HG03520 (cell line): ENCODE data around the gene TNIK.
"Not testable (repeated sequence)": the region's sequence is repeated elsewhere in the genome, so short reads cannot be mapped to it uniquely, and the experiment has no call there.

Experiments
- ATAC-seq: cut with Tn5 transposase; IDR thresholded peaks from one replicate; pipeline ENCODE4 v1.9.1; 2021; ENCODE audit warnings: mild to moderate bottlenecking, moderate library complexity; ENCODE audit not compliant: unreplicated experiment

TNIK gene

DNA sequence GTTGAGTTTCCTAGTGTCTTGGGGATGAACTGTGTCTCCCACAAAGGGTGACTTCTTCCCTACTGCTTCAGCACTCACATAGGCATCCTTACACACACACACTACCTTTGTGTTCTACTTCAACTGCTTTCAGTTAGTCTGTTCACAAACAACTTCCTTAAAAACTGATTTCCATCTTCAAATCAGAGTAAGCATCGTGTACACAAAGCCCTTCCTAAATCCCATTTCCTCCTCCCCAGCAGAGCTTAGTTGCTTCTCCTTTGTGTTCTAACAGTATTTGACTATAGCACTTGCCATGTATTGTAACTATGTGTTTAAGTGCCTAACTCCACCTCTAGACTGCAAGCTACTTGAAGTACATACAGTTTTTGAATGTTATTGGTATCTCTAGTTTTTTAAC is 71.7 kb downstream of the TNIK start:
- ATAC-seq = no peak

DNA sequence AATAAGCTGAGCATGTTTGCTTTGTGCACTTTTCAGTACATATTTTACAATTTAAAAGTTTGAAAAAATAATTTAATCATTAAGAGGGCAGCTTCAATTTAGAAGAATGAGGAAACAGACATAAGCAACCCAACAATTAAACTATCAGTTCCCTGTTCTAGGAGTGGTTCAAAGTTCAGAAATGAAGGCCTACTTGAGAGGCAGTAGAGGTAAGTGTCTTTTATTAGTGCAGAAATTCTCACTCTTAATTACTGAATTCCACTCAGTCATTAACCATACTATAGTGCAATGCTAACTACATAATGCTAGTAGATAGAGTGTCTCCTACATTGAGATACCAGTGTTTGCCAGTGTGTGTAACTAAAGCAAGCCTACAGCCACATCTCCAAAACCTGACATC is 73.1 kb downstream of the TNIK start:
- ATAC-seq = no peak

- ATAC-seq = no peak
Measured at GRCh38 chr3:171385086-171385485, 75.1 kb downstream of the TNIK start.

DNA sequence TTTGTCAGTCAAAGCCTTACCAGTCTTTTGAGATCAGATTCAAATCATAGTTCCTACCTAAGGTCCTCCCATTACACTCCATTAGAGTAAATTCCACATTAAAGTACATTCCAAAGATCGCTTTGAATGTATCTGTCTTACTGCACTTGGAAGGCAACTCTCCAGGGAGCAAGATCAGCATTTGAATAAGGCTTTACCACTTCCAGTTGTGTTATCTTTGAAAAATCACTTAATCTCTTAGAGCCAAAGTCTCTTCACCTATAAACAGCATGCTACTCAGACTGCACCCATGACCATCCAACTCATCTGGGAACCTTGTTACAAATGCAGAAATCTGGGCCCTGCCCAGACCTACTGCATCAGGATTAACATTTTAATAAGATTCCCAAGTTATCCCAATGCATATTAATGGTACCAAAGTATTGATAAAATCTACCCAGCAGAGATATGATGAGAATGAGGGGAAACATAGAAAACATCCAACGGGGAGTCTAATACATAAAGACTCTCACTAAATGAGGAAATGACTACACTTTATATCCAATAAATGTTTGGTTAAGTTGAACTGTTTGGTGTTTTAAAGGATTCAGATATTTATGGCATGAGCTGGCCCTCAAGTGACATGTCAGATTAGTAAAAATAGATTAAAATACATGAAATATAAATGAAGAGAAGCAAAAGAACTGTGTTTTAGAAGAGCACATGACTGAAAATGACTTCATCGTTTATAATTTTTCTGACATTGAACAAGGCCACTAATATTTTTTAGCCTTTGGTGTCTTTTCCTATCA is 75.9 kb downstream of the TNIK start:
- no peak for ATAC-seq

- no peak for ATAC-seq
Measured at GRCh38 chr3:171383206-171384018, 76.8 kb downstream of the TNIK start.

- ATAC-seq = not testable (repeated sequence)
Measured at GRCh38 chr3:171382347-171382746, 77.9 kb downstream of the TNIK start.

- no peak for ATAC-seq
Measured at GRCh38 chr3:171380711-171381425, 79.3 kb downstream of the TNIK start.

DNA sequence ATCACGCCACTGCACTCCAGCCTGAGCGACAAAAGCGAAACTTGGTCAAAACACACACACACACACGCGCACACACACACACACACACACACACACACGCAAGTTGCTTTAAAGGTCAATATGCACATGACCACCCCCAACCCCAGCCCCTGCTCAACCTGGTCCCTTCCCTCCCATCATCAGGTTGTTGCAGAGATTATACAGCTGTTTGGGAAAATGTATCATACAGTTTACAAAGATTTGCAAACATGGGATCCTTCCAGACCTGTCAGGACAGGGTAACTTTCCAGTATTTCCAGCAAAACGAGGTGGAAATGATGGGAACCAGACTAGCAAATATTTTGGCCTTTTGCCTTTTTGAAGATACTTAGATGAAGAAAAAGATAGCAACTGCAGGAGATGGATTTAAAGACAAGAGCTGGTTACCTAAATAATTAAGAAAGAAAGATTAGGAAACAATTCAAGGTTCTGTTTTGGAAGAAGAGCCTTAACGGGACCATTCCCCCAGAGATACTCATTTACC is 80.2 kb downstream of the TNIK start:
- ATAC-seq = no peak

GRCh38 chr3:171379281-171379680 is 80.9 kb downstream of the TNIK start:
- no peak for ATAC-seq

GRCh38 chr3:171378586-171378985 is 81.6 kb downstream of the TNIK start:
- no peak for ATAC-seq

GRCh38 chr3:171377859-171378258 is 82.3 kb downstream of the TNIK start:
- no peak for ATAC-seq

- ATAC-seq = no peak
Measured at GRCh38 chr3:171376596-171376947, 83.6 kb downstream of the TNIK start.

DNA sequence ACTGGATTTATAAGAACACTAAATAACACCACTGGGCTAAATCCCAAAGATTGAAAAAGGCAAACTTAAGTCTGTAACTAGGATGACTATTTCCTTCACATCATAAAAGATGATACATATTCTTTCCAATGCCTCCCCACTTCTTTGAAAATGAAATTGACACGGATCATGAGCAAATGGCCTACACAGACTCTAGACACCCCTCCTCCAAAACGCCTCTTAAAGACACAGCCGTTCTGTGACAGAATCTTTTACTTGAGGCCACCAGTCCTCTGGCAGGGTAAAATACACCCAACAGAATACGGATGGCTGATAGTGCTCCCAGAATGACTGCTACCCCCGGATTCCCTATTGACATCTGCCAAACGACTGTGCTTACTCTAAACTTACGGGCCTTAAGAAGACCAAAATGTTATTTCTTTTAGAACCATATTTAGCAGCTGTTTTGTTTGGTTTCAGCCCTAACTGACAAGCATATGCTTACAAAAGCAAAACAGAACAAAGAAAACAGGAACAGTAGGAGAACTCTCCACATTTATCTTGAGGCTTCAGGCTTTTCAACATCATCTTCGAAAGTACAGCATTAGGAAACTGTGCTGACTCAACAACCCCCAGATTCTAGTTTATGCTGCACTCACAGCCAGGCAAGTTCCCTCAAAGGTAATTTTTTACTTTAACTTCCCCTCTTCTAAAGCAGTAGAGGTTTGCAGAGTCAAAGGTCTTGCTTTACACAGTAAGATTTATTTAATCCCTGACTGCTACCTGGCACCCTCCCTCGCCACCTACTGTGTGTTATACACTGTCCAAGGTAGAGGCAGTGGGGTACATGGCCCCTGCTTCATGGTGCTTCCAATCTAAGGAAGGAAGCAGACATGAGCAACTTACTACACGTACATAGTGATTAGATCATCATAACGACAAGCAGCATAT is 84.3 kb downstream of the TNIK start:
- no peak for ATAC-seq

GRCh38 chr3:171374661-171375285 is 85.4 kb downstream of the TNIK start:
- no peak for ATAC-seq

- ATAC-seq = no peak
Measured at GRCh38 chr3:171374260-171374659, 85.9 kb downstream of the TNIK start.

- no peak for ATAC-seq
Measured at GRCh38 chr3:171373711-171374110, 86.5 kb downstream of the TNIK start.

- no peak for ATAC-seq
Measured at GRCh38 chr3:171372694-171373093, 87.5 kb downstream of the TNIK start.

DNA sequence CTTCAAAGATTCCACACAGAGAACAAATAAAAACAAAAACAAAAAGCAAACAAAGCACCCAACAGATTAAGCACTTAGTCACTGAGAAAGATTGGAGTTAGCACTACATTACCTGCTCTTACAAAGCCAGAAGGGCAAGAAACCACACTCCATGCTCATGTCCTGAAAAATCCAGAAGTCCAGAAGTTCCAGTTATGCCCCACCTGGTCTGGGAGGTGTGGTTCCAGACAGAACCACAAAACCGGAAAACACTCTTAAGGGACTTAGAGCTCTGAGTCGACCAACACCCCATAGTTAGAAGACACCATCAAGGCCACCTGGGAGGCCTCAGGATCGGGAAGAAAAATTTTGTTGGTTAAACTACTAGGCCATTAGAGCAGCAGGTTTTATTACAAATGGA is 88.9 kb downstream of the TNIK start:
- ATAC-seq = no peak

- ATAC-seq = no peak
Measured at GRCh38 chr3:171369156-171369555, 91.0 kb downstream of the TNIK start.

DNA sequence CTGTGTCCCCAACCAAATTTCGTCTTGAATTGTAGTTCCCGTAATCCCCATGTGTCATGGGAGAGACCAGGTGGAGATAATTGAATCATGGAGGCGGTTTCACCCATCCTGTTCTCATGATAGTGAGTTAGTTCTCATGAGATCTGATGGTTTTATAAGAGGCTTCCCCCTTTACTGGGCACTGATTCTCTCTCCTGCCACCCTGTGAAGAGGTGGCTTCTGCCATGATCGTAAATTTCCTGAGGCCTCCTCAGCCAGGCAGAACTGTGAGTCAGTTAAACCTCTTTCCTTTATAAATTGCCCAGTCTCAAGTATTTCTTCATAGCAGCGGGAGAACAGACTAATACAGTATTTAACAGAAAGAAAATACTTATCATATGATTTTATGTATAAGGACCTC is 93.5 kb downstream of the TNIK start:
- ATAC-seq = not testable (repeated sequence)
